ENCODE measurements around the gene FREY1. TPM values are rescaled to one million over a fixed set of nuclear protein-coding genes. Genes with fewer than 3 reads are reported as not detected.

The FREY1 gene
- polyA plus RNA-seq, 3 donors: 0.37 TPM; not detected in 2

- Histone ChIP-seq H3K4me1 (ENCODE audit: control insufficient read depth in 1 of 2, insufficient read depth in 2 of 2, low read length in 2 of 2) (peaks cover 11 to 15% of the 10 kb centered on the region in 2 donors), H3K4me3 (replicated peaks in 1 of 3; ENCODE audit: low read depth in 2 of 3, low read length in 3 of 3) (no peak overlapping the region), H3K27me3 (ENCODE audit: control insufficient read depth in 2 of 2, insufficient read depth in 2 of 2, low read length in 2 of 2) (peaks cover 24 to 60% of the 10 kb centered on the region in 2 donors), H2AFZ (ENCODE audit: insufficient read depth, low read depth, low read length, poor library complexity, severe bottlenecking) (no peak overlapping the region), H4K20me1 (ENCODE audit: insufficient read depth, low read length) (no peaks in the 10 kb centered on the region), H3K9ac (ENCODE audit: insufficient read depth, low read length, poor library complexity, severe bottlenecking) (no peak overlapping the region), H3K79me2 (ENCODE audit: insufficient read depth, low read length) (no peaks in the 10 kb centered on the region), H3K36me3 (replicated peaks in 1 of 2; ENCODE audit: control insufficient read depth in 1 of 2, insufficient read depth in 2 of 2, low read length in 2 of 2) (no peaks in the 10 kb centered on the region), H3K9me3 (replicated peaks in 1 of 2; ENCODE audit: control insufficient read depth in 1 of 2, insufficient read depth in 1 of 2, low read length in 2 of 2) (peaks cover 4 to 23% of the 10 kb centered on the region in 2 donors), H3K4me2 (replicated peaks; ENCODE audit: extremely low read depth, low read length, poor library complexity, severe bottlenecking) (no peak overlapping the region), H3K27ac (ENCODE audit: low read depth in 1 of 2, low read length in 2 of 2) (no peak overlapping the region)
- no peak for DNase-seq
- intact Hi-C loops (cut with micrococcal nuclease): no loop called here
- no peak overlapping the region for H3K27ac Mint-ChIP-seq
- peaks cover 55 to 83% (median 64%) of the 10 kb centered on the region in 3 donors for H3K27me3 Mint-ChIP-seq (ENCODE audit: low read depth in 3 of 3)
- H3K4me3 Mint-ChIP-seq: peak overlapping the region in 1 of 2 donors; percentile 53
- peaks cover 3 to 4% of the 10 kb centered on the region in 2 donors for H3K36me3 Mint-ChIP-seq
- no peak for TF ChIP-seq CTCF (IDR thresholded peaks at IDR 0.05)
- 89% methylated on average over 5 of the region's 6 CpGs for WGBS (ENCODE audit: insufficient coverage)
- H3K4me1 Mint-ChIP-seq: peaks cover 7% of the 10 kb centered on the region
- peaks cover 0 to 11% (median 5%) of the 10 kb centered on the region in 7 donors for H3K9me3 Mint-ChIP-seq
Measured at GRCh38 chr11:45897556-45897955, 9.5 kb downstream of the FREY1 start.

GRCh38 chr11:45896422-45896984 is 10.6 kb downstream of the FREY1 start:
- no peak for DNase-seq
- Histone ChIP-seq H3K27me3 (ENCODE audit: control insufficient read depth in 2 of 2, insufficient read depth in 2 of 2, low read length in 2 of 2) (peaks cover 24 to 56% of the 10 kb centered on the region in 2 donors), H3K36me3 (replicated peaks in 1 of 2; ENCODE audit: control insufficient read depth in 1 of 2, insufficient read depth in 2 of 2, low read length in 2 of 2) (no peaks in the 10 kb centered on the region), H3K9me3 (replicated peaks in 1 of 2; ENCODE audit: control insufficient read depth in 1 of 2, insufficient read depth in 1 of 2, low read length in 2 of 2) (peaks cover 4 to 22% of the 10 kb centered on the region in 2 donors), H2AFZ (ENCODE audit: insufficient read depth, low read depth, low read length, poor library complexity, severe bottlenecking) (no peak overlapping the region), H3K4me3 (replicated peaks in 1 of 3; ENCODE audit: low read depth in 2 of 3, low read length in 3 of 3) (no peak overlapping the region), H3K9ac (ENCODE audit: insufficient read depth, low read length, poor library complexity, severe bottlenecking) (no peak overlapping the region), H3K79me2 (ENCODE audit: insufficient read depth, low read length) (no peaks in the 10 kb centered on the region), H3K27ac (ENCODE audit: low read depth in 1 of 2, low read length in 2 of 2) (no peak overlapping the region), H4K20me1 (ENCODE audit: insufficient read depth, low read length) (no peaks in the 10 kb centered on the region), H3K4me1 (ENCODE audit: control insufficient read depth in 1 of 2, insufficient read depth in 2 of 2, low read length in 2 of 2) (peaks cover 11 to 15% of the 10 kb centered on the region in 2 donors), H3K4me2 (replicated peaks; ENCODE audit: extremely low read depth, low read length, poor library complexity, severe bottlenecking) (no peak overlapping the region)
- TF ChIP-seq CTCF (IDR thresholded peaks at IDR 0.05): no peak
- no peak overlapping the region for H3K4me3 Mint-ChIP-seq
- 29% methylated on average over 16 of the region's 19 CpGs for WGBS (ENCODE audit: insufficient coverage)
- H3K27ac Mint-ChIP-seq: no peak overlapping the region
- H3K9me3 Mint-ChIP-seq: peaks cover 0 to 11% (median 5%) of the 10 kb centered on the region in 7 donors
- H3K36me3 Mint-ChIP-seq: peaks cover 3 to 4% of the 10 kb centered on the region in 2 donors
- H3K27me3 Mint-ChIP-seq (ENCODE audit: low read depth in 3 of 3): peaks cover 48 to 72% (median 55%) of the 10 kb centered on the region in 3 donors
- intact Hi-C loops (cut with micrococcal nuclease): no loop called here
- peaks cover 7% of the 10 kb centered on the region for H3K4me1 Mint-ChIP-seq
